Mammary epithelial cell (primary cell): ENCODE measurements around the gene EXTL1.

Experiments used
- CTCF ChIP-seq, 2 donors: IDR thresholded peaks in 1 of 2; conservative IDR thresholded peaks in 1 of 2; 2 replicates each; pipeline ENCODE4 v1.5.1; 2011 to 2012; ENCODE audit warnings: inconsistent platforms in 2 of 2, low read length in 2 of 2, mild to moderate bottlenecking in 2 of 2, control low read depth in 1 of 2, low read depth in 1 of 2; ENCODE audit not compliant: insufficient read depth in 1 of 2; ENCODE audit errors: extremely low read depth in 1 of 2
- EZH2 ChIP-seq: IDR thresholded peaks from 2 replicates; pipeline ENCODE4 v1.6.1; 2012; ENCODE audit warnings: low read length, inconsistent platforms, borderline replicate concordance

DNA sequence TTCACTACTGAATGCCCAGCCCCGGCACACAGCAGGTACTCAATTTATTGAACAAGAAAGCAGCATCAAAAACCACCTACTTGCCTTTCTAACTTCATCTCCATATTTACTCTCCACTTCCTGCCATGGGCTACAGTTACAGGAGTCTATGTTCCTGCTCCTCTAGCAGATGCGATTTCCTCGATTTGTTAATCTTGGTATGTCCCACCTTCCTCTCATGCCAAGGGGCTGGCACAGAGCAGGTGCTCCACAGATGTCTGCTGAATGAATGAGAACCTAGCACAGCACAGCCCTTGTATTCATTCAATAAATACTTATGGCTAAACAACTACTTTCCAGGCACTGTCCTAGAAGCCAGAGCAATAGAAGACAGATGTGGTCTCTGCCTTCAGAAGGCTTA is 35.9 kb upstream of the EXTL1 start:
- TF ChIP-seq CTCF (conservative IDR thresholded peaks at IDR 0.05 in 1 of 2, IDR thresholded peaks at IDR 0.05 in 1 of 2; ENCODE audit: extremely low read depth in 1 of 2, insufficient read depth in 1 of 2, low read depth in 1 of 2, low read length in 2 of 2) (no peak), EZH2 (no peak)
